K562 (cell line): Measurements from ENCODE around the gene NDUFAF2. TPM values are rescaled to one million over a fixed set of nuclear protein-coding genes. Genes with fewer than 3 reads are reported as not detected.

ENCODE experiments used
- ARHGAP35 ChIP-seq: fragments of 450-650 bp; IDR thresholded peaks from 2 replicates; pipeline ENCODE4 v1.6.1; 2018; ENCODE audit not compliant: partially characterized antibody
- CC2D1A ChIP-seq: fragments of 450-650 bp; IDR thresholded peaks from 2 replicates; pipeline ENCODE4 v1.6.1; 2017; ENCODE audit warnings: mild to moderate bottlenecking
- MECOM ChIP-seq: fragments of 250-450 bp; sonication (Bioruptor Pico); IDR thresholded peaks from 2 replicates; pipeline ENCODE4 v1.8.0; 2022; ENCODE audit warnings: inconsistent platforms
- ZNF224 ChIP-seq: sonication (generic); formaldehyde crosslinking; IDR thresholded peaks from 2 replicates; pipeline ENCODE4 v1.8.0; 2022; ENCODE audit warnings: mild to moderate bottlenecking, missing genetic modification reagents
- polyA plus RNA-seq, 8 experiments: library from polyadenylated mRNA; depleted of rRNA in 4 of 8; stranded (reverse) in 5 of 8; unstranded in 3 of 8; fragments of >200 nt; fragmentation: Nextera tagmentation in 2 of 8; fragmentation: Illumina TruSeq in 1 of 8; extraction: Ambion mirVana in 2 of 8; extraction: Trizol in 1 of 8; gene quantifications; 2 replicates each; pipeline versions ENCODE4 v1.2.1 to v1.2.3, GENCODE V29; 2011 to 2014; ENCODE audit warnings: inconsistent platforms in 1 of 8, missing spikeins in 1 of 8
- total RNA-seq, 7 experiments: library from RNA; depleted of rRNA in 6 of 7; stranded (reverse); fragments of >200 nt in 6 of 7; fragmentation: Illumina TruSeq in 2 of 7; extraction: Trizol in 2 of 7; gene quantifications; 2 replicates each; pipeline versions ENCODE4 v1.2.1 to v1.2.3, GENCODE V29; 2011 to 2021; ENCODE audit warnings: low replicate concordance in 1 of 7
- TF ChIP-seq, protein P1 (sequence below): sonication (generic); formaldehyde crosslinking; IDR thresholded peaks from 2 replicates; pipeline ENCODE4 v1.8.0; 2022; ENCODE audit warnings: missing genetic modification reagents, mild to moderate bottlenecking, borderline replicate concordance
- TF ChIP-seq, protein P2 (sequence below): sonication (generic); formaldehyde crosslinking; IDR thresholded peaks from 2 replicates; pipeline ENCODE4 v1.8.0; 2023; ENCODE audit warnings: missing genetic modification reagents, mild to moderate bottlenecking, borderline replicate concordance

Gene NDUFAF2
- total and polyA plus RNA-seq, 9 of the 15 experiments (the other 6 are each of a cell fraction or from before 2014, with no cell fraction given): 56.0 to 155 (median 95.9) TPM

DNA sequence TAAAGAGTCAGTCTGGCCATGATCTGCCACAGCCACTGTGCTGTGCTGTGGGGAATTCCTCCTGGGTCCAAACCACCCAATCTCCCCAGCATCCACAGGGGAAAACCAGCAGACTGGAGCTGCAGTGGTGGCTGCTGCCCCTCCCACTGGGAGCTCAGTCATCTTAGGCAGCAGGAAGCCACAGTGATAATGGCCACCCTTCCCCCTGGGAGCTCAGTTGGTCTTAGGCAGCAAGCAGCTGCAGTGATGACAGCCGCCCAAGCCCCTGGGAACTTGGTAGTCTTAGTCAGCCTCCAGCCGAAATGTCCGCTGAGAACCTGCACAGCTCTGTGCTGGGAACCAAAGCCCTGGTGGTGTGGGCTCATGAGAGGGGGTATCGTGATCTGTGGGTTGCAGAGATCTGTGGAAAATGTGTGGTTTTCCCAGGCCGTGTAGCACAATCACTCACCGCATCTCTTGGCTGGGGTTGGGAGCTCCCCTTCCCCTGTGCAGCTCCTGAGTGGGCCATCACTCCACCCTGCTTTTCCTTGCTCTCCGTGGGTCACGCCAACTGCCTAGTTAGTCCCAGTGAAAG lies 255.7 kb downstream of the NDUFAF2 start (continued):
- TF ChIP-seq, protein P1, sequence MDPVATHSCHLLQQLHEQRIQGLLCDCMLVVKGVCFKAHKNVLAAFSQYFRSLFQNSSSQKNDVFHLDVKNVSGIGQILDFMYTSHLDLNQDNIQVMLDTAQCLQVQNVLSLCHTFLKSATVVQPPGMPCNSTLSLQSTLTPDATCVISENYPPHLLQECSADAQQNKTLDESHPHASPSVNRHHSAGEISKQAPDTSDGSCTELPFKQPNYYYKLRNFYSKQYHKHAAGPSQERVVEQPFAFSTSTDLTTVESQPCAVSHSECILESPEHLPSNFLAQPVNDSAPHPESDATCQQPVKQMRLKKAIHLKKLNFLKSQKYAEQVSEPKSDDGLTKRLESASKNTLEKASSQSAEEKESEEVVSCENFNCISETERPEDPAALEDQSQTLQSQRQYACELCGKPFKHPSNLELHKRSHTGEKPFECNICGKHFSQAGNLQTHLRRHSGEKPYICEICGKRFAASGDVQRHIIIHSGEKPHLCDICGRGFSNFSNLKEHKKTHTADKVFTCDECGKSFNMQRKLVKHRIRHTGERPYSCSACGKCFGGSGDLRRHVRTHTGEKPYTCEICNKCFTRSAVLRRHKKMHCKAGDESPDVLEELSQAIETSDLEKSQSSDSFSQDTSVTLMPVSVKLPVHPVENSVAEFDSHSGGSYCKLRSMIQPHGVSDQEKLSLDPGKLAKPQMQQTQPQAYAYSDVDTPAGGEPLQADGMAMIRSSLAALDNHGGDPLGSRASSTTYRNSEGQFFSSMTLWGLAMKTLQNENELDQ (CRISPR knock-in tag): no peak
- TF ChIP-seq ARHGAP35 (no peak), MECOM (CRISPR knock-in tag) (no peak), CC2D1A (no peak), ZNF224 (CRISPR knock-in tag) (no peak)
- TF ChIP-seq, protein P2, sequence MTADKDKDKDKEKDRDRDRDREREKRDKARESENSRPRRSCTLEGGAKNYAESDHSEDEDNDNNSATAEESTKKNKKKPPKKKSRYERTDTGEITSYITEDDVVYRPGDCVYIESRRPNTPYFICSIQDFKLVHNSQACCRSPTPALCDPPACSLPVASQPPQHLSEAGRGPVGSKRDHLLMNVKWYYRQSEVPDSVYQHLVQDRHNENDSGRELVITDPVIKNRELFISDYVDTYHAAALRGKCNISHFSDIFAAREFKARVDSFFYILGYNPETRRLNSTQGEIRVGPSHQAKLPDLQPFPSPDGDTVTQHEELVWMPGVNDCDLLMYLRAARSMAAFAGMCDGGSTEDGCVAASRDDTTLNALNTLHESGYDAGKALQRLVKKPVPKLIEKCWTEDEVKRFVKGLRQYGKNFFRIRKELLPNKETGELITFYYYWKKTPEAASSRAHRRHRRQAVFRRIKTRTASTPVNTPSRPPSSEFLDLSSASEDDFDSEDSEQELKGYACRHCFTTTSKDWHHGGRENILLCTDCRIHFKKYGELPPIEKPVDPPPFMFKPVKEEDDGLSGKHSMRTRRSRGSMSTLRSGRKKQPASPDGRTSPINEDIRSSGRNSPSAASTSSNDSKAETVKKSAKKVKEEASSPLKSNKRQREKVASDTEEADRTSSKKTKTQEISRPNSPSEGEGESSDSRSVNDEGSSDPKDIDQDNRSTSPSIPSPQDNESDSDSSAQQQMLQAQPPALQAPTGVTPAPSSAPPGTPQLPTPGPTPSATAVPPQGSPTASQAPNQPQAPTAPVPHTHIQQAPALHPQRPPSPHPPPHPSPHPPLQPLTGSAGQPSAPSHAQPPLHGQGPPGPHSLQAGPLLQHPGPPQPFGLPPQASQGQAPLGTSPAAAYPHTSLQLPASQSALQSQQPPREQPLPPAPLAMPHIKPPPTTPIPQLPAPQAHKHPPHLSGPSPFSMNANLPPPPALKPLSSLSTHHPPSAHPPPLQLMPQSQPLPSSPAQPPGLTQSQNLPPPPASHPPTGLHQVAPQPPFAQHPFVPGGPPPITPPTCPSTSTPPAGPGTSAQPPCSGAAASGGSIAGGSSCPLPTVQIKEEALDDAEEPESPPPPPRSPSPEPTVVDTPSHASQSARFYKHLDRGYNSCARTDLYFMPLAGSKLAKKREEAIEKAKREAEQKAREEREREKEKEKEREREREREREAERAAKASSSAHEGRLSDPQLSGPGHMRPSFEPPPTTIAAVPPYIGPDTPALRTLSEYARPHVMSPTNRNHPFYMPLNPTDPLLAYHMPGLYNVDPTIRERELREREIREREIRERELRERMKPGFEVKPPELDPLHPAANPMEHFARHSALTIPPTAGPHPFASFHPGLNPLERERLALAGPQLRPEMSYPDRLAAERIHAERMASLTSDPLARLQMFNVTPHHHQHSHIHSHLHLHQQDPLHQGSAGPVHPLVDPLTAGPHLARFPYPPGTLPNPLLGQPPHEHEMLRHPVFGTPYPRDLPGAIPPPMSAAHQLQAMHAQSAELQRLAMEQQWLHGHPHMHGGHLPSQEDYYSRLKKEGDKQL (CRISPR knock-in tag): no peak
- TF ChIP-seq, all 486 proteins: peak for 0
